HepG2 (cell line): ENCODE measurements around the gene ATP7B. TPM values are rescaled to one million over a fixed set of nuclear protein-coding genes. Genes with fewer than 3 reads are reported as not detected.

Experiments used
- ATAC-seq: fragments of 200-7000 bp; cut with Tn5 transposase; 3 replicates; pipeline ENCODE4 v1.9.1; 2020; ENCODE audit warnings: mild to moderate bottlenecking, moderate library complexity
- BruUV-seq: library from RNA; stranded (reverse); fragments of 400-500 nt; replicated peaks from 2 replicates; lab custom pipeline; 2021; lab: Mats Ljungman, UMichigan
- CTCF ChIA-PET: fragments of 300-600 bp; formaldehyde crosslinking; extraction: SDS; loops from one replicate; lab custom pipeline; 2021; ENCODE audit warnings: low total read pairs, inconsistent platforms, low intra/inter-chr PET ratio; lab: Yijun Ruan, JAX
- POLR2A ChIA-PET: fragments of 350-600 bp; sonication (Branson Sonifier 250); formaldehyde crosslinking; loops from one replicate; lab custom pipeline; 2020; ENCODE audit warnings: antibody characterized with exemption, inconsistent platforms; lab: Yijun Ruan, JAX
- DNase-seq: peaks from one replicate; pipeline ENCODE4 v3.0.0-alpha.2; 2015; ENCODE audit warnings: low spot score
- FAIRE-seq: peaks from 3 replicates; lab custom pipeline; 2011; peaks lifted over from hg19 to GRCh38; lab: Jason Lieb, UNC
- H2AFZ ChIP-seq: one replicate; pipeline ENCODE4 v1.6.1; 2011; ENCODE audit warnings: low read length, inconsistent platforms
- H3K27ac ChIP-seq: fragments of 300-600 bp; 3 replicates; pipeline ENCODE4 v1.8.0; 2011; ENCODE audit warnings: mixed run types, mild to moderate bottlenecking, mixed read lengths, low read length, inconsistent platforms; ENCODE audit not compliant: insufficient read depth; ENCODE audit errors: extremely low read length
- H3K27me3 ChIP-seq, 2 experiments: fragments of 200-600 bp in 1 of 2; 2 replicates in 1 of 2; 3 replicates in 1 of 2; pipeline versions ENCODE4 v1.6.0 to v1.8.0; 2011; ENCODE audit warnings: low read length in 2 of 2, mild to moderate bottlenecking in 2 of 2, moderate library complexity in 2 of 2, inconsistent platforms in 1 of 2; ENCODE audit not compliant: insufficient read depth in 2 of 2, control insufficient read depth in 1 of 2
- H3K36me3 ChIP-seq, 2 experiments: fragments of 200-600 bp in 1 of 2; replicated peaks in 1 of 2; 2 replicates in 1 of 2; 3 replicates in 1 of 2; pipeline versions ENCODE4 v1.5.1 to v1.8.0; 2011; ENCODE audit warnings: low read length in 2 of 2, inconsistent platforms in 1 of 2; ENCODE audit not compliant: insufficient read depth in 2 of 2, control insufficient read depth in 1 of 2
- H3K4me1 ChIP-seq: 2 replicates; pipeline ENCODE4 v1.5.1; 2012; ENCODE audit warnings: low read length, inconsistent platforms; ENCODE audit not compliant: insufficient read depth
- H3K4me2 ChIP-seq: 2 replicates; pipeline ENCODE4 v1.6.0; 2011; ENCODE audit warnings: low read depth, low read length, inconsistent platforms
- H3K4me3 ChIP-seq, 3 experiments: fragments of 200-600 bp in 1 of 3; sonication (generic), shearing (Covaris generic) in 1 of 3; replicated peaks in 1 of 3; 2 replicates each; pipeline ENCODE4 v1.5.1; 2011 to 2016; ENCODE audit warnings: low read length in 3 of 3, inconsistent platforms in 2 of 3, low read depth in 2 of 3, mild to moderate bottlenecking in 2 of 3, control low read depth in 1 of 3, mixed read lengths in 1 of 3; ENCODE audit not compliant: insufficient read depth in 1 of 3
- H3K79me2 ChIP-seq: one replicate; pipeline ENCODE4 v1.6.1; 2011; ENCODE audit warnings: low read length, inconsistent platforms; ENCODE audit not compliant: insufficient read depth
- H3K9ac ChIP-seq: 2 replicates; pipeline ENCODE4 v1.6.0; 2011; ENCODE audit warnings: mild to moderate bottlenecking, low read depth, low read length, inconsistent platforms; ENCODE audit not compliant: insufficient read depth
- H3K9me3 ChIP-seq: 2 replicates; pipeline ENCODE4 v1.5.1; 2012; ENCODE audit warnings: mild to moderate bottlenecking, low read length
- H4K20me1 ChIP-seq: 2 replicates; pipeline ENCODE4 v1.6.0; 2011; ENCODE audit warnings: inconsistent platforms, mild to moderate bottlenecking, low read length, moderate library complexity; ENCODE audit not compliant: insufficient read depth
- ATAD3A ChIP-seq: sonication (generic); formaldehyde crosslinking; IDR thresholded peaks from 2 replicates; pipeline ENCODE4 v1.4.0; 2020; ENCODE audit warnings: missing genetic modification reagents
- ATF3 ChIP-seq: sonication (generic); formaldehyde crosslinking; IDR thresholded peaks from 2 replicates; pipeline ENCODE4 v1.4.0; 2020; ENCODE audit warnings: missing genetic modification reagents
- BRCA1 ChIP-seq: sonication (generic); formaldehyde crosslinking; IDR thresholded peaks from 2 replicates; pipeline ENCODE4 v1.4.0; 2020; ENCODE audit warnings: missing genetic modification reagents
- FOXA3 ChIP-seq: IDR thresholded peaks from 2 replicates; pipeline ENCODE4 v1.6.1; 2016; ENCODE audit warnings: missing genetic modification reagents, missing compliant biosample characterization
- GABPB1 ChIP-seq: IDR thresholded peaks from 2 replicates; pipeline ENCODE4 v1.6.1; 2016; ENCODE audit warnings: mild to moderate bottlenecking, missing genetic modification reagents, moderate library complexity, missing compliant biosample characterization
- GATA4 ChIP-seq: sonication (generic); IDR thresholded peaks from 2 replicates; pipeline ENCODE4 v1.6.1; 2016; ENCODE audit warnings: antibody characterized with exemption, low read depth, borderline replicate concordance
- HOXA7 ChIP-seq: sonication (generic); formaldehyde crosslinking; IDR thresholded peaks from 2 replicates; pipeline ENCODE4 v1.8.1; 2022; ENCODE audit warnings: mild to moderate bottlenecking, missing genetic modification reagents, moderate library complexity
- JUN ChIP-seq: sonication (generic); formaldehyde crosslinking; IDR thresholded peaks from 2 replicates; pipeline ENCODE4 v1.4.0; 2020; ENCODE audit warnings: mild to moderate bottlenecking, missing genetic modification reagents
- PRMT3 ChIP-seq: sonication (generic); formaldehyde crosslinking; IDR thresholded peaks from 2 replicates; pipeline ENCODE4 v1.8.1; 2022; ENCODE audit warnings: low read depth, mild to moderate bottlenecking, moderate library complexity, missing genetic modification reagents, borderline replicate concordance
- PTBP1 ChIP-seq: fragments of 200-400 bp; formaldehyde crosslinking; IDR thresholded peaks from 2 replicates; pipeline ENCODE4 v1.6.1; 2018; ENCODE audit warnings: low read length, low read depth; ENCODE audit not compliant: poor library complexity, severe bottlenecking
- REPIN1 ChIP-seq: sonication (generic); formaldehyde crosslinking; IDR thresholded peaks from 2 replicates; pipeline ENCODE4 v1.8.0; 2022; ENCODE audit warnings: missing genetic modification reagents, low read depth, mild to moderate bottlenecking, borderline replicate concordance
- TEAD2 ChIP-seq: sonication (generic); formaldehyde crosslinking; IDR thresholded peaks from 2 replicates; pipeline ENCODE4 v1.9.0; 2021; ENCODE audit warnings: missing genetic modification reagents
- TEAD3 ChIP-seq: optimal IDR thresholded peaks from 2 replicates; pipeline ENCODE3; 2016; ENCODE audit warnings: borderline replicate concordance
- ZBTB7A ChIP-seq: sonication (generic); formaldehyde crosslinking; IDR thresholded peaks from 2 replicates; pipeline ENCODE4 v1.8.0; 2022; ENCODE audit warnings: mild to moderate bottlenecking, missing genetic modification reagents
- ZFP91 ChIP-seq: sonication (generic); formaldehyde crosslinking; IDR thresholded peaks from 2 replicates; pipeline ENCODE4 v1.9.0; 2022; ENCODE audit warnings: missing genetic modification reagents, mild to moderate bottlenecking, borderline replicate concordance
- ZKSCAN5 ChIP-seq: sonication (generic); formaldehyde crosslinking; IDR thresholded peaks from 2 replicates; pipeline ENCODE4 v1.5.1; 2020; ENCODE audit warnings: mild to moderate bottlenecking, missing genetic modification reagents
- ZNF275 ChIP-seq: sonication (generic); formaldehyde crosslinking; IDR thresholded peaks from 2 replicates; pipeline ENCODE4 v1.8.0; 2022; ENCODE audit warnings: missing genetic modification reagents, mild to moderate bottlenecking, inconsistent platforms, borderline replicate concordance
- WGBS: methylation state at CpG from one replicate; pipeline ENCODE4 v1.1.6; 2017; ENCODE audit warnings: low lambda C conversion rate; 5-methylcytosine and 5-hydroxymethylcytosine counted together
- in situ Hi-C: cut with HindIII; loops from 2 replicates; pipeline ENCODE4 v1.10.0; 2017; ENCODE audit warnings: low pct_unique_long_range_greater_than_20kb; ENCODE audit not compliant: extremely low pct_ligation_motif_present
- intact Hi-C: fragments of 100-400 bp; cut with micrococcal nuclease; formaldehyde crosslinking; loops from one replicate; pipeline ENCODE4 v1.10.0; 2022; ENCODE audit not compliant: unreplicated experiment
- polyA plus RNA-seq, 8 experiments: library from polyadenylated mRNA; depleted of rRNA in 3 of 8; stranded (reverse) in 7 of 8; unstranded in 1 of 8; fragments of >200 nt; fragmentation: Illumina TruSeq in 4 of 8; extraction: Trizol in 4 of 8; gene quantifications; 2 replicates each; pipeline versions ENCODE4 v1.2.1 to v1.2.3, GENCODE V29; 2011 to 2016; ENCODE audit warnings: low read depth in 4 of 8, missing spikeins in 1 of 8, mixed read lengths in 1 of 8; ENCODE audit not compliant: insufficient read depth in 1 of 8
- total RNA-seq, 5 experiments: library from RNA; depleted of rRNA; stranded (reverse); fragments of >200 nt; fragmentation: Illumina TruSeq; extraction: Trizol; gene quantifications; 2 replicates each; pipeline ENCODE4 v1.2.3, GENCODE V29; 2016; ENCODE audit warnings: low read depth in 1 of 5
- TF ChIP-seq, protein P1 (sequence below): sonication (generic); formaldehyde crosslinking; IDR thresholded peaks from 2 replicates; pipeline ENCODE4 v1.5.0; 2020; ENCODE audit warnings: missing genetic modification reagents

ATP7B gene
- total and polyA plus RNA-seq, 2 of the 13 experiments (the other 11 are each of a cell fraction or from before 2014, with no cell fraction given): 31.8 to 57.4 TPM

- WGBS: 96% methylated on average over 5 of the region's 5 CpGs
- CTCF ChIA-PET: no interaction called here
- no peak for TF ChIP-seq GABPB1
- no peak for TF ChIP-seq HOXA7
- no peak for TF ChIP-seq FOXA3 (CRISPR knock-in tag)
- no peak for TF ChIP-seq ZFP91 (CRISPR knock-in tag)
- TF ChIP-seq PRMT3 (CRISPR knock-in tag): no peak
- no peak for TF ChIP-seq ATF3 (CRISPR knock-in tag)
- TF ChIP-seq ZBTB7A (CRISPR knock-in tag): no peak
- no peak for TF ChIP-seq TEAD2 (CRISPR knock-in tag)
- TF ChIP-seq ZNF275 (CRISPR knock-in tag): no peak
- no peak for TF ChIP-seq ZKSCAN5 (CRISPR knock-in tag)
- no peak for TF ChIP-seq ATAD3A (CRISPR knock-in tag)
- TF ChIP-seq GATA4: no peak
- TF ChIP-seq PTBP1: no peak
- TF ChIP-seq, protein P1, sequence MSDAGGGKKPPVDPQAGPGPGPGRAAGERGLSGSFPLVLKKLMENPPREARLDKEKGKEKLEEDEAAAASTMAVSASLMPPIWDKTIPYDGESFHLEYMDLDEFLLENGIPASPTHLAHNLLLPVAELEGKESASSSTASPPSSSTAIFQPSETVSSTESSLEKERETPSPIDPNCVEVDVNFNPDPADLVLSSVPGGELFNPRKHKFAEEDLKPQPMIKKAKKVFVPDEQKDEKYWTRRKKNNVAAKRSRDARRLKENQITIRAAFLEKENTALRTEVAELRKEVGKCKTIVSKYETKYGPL (CRISPR knock-in tag): no peak
- no peak for TF ChIP-seq BRCA1 (CRISPR knock-in tag)
- TF ChIP-seq JUN (CRISPR knock-in tag): no peak
- no peak for TF ChIP-seq TEAD3 (CRISPR knock-in tag)
- TF ChIP-seq REPIN1 (CRISPR knock-in tag): no peak
- Histone ChIP-seq H4K20me1 (no peaks in the 10 kb centered on the region; the same call in 1 of the 2 replicates), H3K4me1 (peaks cover 62% of the 10 kb centered on the region), H3K4me2 (no peak overlapping the region), H3K36me3 (peaks cover 11 to 33% of the 10 kb centered on the region in 2 experiments), H3K27me3 (no peaks in the 10 kb centered on the region), H3K27ac (no peak overlapping the region), H3K4me3 (no peak overlapping the region), H3K9me3 (no peaks in the 10 kb centered on the region), H3K79me2 (peaks cover 88% of the 10 kb centered on the region), H2AFZ (no peak overlapping the region), H3K9ac (no peak overlapping the region)
- ATAC-seq (no peak), FAIRE-seq (no peak), DNase-seq (no peak)
- intact Hi-C loops: loop anchor here (10.0 kb wide), 1 partner anchor 227 kb away; no protein-coding TSS in a partner anchor
- in situ Hi-C loops: no loop called here
- BruUV-seq: no TSS peak
- POLR2A ChIA-PET: interaction anchor here (2.9 kb wide), 1 partner anchor 21 kb away, joined by 25 read pairs; no protein-coding TSS in a partner anchor
Observed at GRCh38 chr13:51977625-51978024, 33.6 kb downstream of the ATP7B start.
